Endometrial microvascular endothelial cells (primary cell): ENCODE data around the gene COX8A. TPM values are rescaled to one million over a fixed set of nuclear protein-coding genes. Genes with fewer than 3 reads are reported as not detected.

Experiments used
- in situ Hi-C: cut with HindIII; loops from 2 replicates; pipeline ENCODE4 v1.10.0; 2017; ENCODE audit warnings: low sequenced_read_pairs, low pct_unique_long_range_greater_than_20kb; ENCODE audit errors: inconsistent ontology term
- total RNA-seq: library from RNA; depleted of rRNA; stranded (reverse); fragments of >200 nt; gene quantifications from one replicate; pipeline ENCODE4 v1.2.3, GENCODE V29; 2015; ENCODE audit errors: inconsistent ontology term

COX8A gene
- total RNA-seq = 596 TPM

- in situ Hi-C loops = no loop called here
Observed at GRCh38 chr11:63974259-63975143, at the start of gene COX8A. Gene COX8A (plus strand): TSS chr11:63974620. CDS start chr11:63974681, 61 bp downstream.

GRCh38 chr11:63929616-63930015 lies 44.8 kb upstream of the COX8A start:
- in situ Hi-C loops = no loop called here

GRCh38 chr11:63931045-63931444 lies 43.4 kb upstream of the COX8A start:
- in situ Hi-C loops = no loop called here

GRCh38 chr11:63931876-63932275 lies 42.5 kb upstream of the COX8A start:
- in situ Hi-C loops = no loop called here

- in situ Hi-C loops = no loop called here
Observed at GRCh38 chr11:63933459-63933858, 41.0 kb upstream of the COX8A start.

- in situ Hi-C loops = no loop called here
Observed at GRCh38 chr11:63937713-63938478, 36.5 kb upstream of the COX8A start.

GRCh38 chr11:63938479-63939396 lies 35.7 kb upstream of the COX8A start, which contains the start of gene NAA40:
Gene NAA40 (plus strand): TSS chr11:63939002. CDS start chr11:63939097, 95 bp downstream.
- in situ Hi-C loops = no loop called here

GRCh38 chr11:63939397-63939891 lies 35.0 kb upstream of the COX8A start:
- in situ Hi-C loops = no loop called here

- in situ Hi-C loops = no loop called here
Observed at GRCh38 chr11:63940786-63941185, 33.6 kb upstream of the COX8A start.

GRCh38 chr11:63941901-63942300 lies 32.5 kb upstream of the COX8A start:
- in situ Hi-C loops = no loop called here

- in situ Hi-C loops = no loop called here
Observed at GRCh38 chr11:63942803-63943202, 31.6 kb upstream of the COX8A start.

GRCh38 chr11:63944987-63945386 lies 29.4 kb upstream of the COX8A start:
- in situ Hi-C loops = no loop called here

GRCh38 chr11:63945477-63946163 lies 28.8 kb upstream of the COX8A start:
- in situ Hi-C loops = no loop called here

GRCh38 chr11:63951779-63952536 lies 22.5 kb upstream of the COX8A start:
- in situ Hi-C loops = no loop called here

- in situ Hi-C loops = no loop called here
Observed at GRCh38 chr11:63952570-63952969, 21.9 kb upstream of the COX8A start.

- in situ Hi-C loops = no loop called here
Observed at GRCh38 chr11:63958008-63958407, 16.4 kb upstream of the COX8A start.

GRCh38 chr11:63961608-63962412 lies 12.6 kb upstream of the COX8A start:
- in situ Hi-C loops = no loop called here
